Activated T-cell treated with anti-CD3 and anti-CD28 coated beads for 24 hours (primary cell): ENCODE measurements around the gene ZNHIT2.
"Not testable (repeated sequence)": the region's sequence is repeated elsewhere in the genome, so short reads cannot be mapped to it uniquely, and the experiment has no call there.

Source experiments
- DNase-seq: peaks from one replicate; pipeline ENCODE4 v3.0.0-alpha.2; 2020; ENCODE audit warnings: low read depth

ZNHIT2 gene

DNA sequence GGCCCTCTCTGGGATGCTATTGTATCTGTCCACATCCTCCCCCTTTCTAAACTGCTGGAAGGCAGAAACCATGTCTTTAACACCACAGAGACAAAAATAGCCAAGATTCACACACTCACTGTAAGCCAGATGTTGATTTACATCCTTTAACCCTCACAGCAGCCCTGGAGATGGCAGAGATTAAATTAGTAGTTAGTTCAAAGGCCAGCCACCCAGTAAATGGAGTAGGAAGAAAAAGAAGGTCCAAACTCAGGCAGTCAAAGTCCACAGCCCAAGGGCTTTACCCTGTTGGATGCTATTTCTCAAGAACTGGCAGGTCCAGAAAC, 2.1 kb upstream of the ZNHIT2 start:
- DNase-seq: no peak

DNA sequence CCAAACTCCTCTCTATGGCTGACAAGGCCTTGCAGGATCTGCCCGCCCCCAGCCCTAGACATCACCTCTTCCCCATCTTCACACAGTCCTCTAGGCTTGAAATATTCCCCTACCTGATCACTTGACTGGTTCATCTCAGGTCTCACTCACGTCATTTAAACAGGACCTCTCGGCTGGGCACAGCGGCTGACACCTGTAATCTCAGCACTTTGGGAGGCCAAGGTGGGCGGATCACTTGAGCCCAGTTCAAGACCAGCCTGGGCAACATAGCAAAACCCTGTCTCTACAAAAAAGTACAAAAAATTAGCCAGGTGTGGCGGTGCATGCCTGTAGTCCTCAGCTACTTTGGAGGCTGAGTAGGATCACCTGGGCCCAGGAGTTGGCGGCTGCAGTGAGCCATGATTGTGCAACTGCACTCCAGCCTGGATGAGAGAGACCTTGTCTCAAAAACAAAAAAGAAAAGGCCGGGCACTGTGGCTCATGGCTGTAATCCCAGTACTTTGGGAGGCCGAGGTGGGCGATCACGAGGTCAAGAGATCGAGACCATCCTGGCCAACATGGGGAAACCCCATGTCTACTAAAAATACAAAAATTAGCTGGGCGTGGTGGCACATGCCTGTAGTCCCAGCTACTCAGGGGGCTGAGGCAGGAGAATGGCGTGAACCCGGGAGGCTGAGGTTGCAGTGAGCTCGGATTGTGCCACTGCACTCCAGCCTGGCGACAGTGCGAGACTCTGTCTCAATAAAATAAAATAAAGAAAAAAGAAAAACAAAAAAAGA, 1.6 kb upstream of the ZNHIT2 start:
- not testable (repeated sequence) for DNase-seq

DNA sequence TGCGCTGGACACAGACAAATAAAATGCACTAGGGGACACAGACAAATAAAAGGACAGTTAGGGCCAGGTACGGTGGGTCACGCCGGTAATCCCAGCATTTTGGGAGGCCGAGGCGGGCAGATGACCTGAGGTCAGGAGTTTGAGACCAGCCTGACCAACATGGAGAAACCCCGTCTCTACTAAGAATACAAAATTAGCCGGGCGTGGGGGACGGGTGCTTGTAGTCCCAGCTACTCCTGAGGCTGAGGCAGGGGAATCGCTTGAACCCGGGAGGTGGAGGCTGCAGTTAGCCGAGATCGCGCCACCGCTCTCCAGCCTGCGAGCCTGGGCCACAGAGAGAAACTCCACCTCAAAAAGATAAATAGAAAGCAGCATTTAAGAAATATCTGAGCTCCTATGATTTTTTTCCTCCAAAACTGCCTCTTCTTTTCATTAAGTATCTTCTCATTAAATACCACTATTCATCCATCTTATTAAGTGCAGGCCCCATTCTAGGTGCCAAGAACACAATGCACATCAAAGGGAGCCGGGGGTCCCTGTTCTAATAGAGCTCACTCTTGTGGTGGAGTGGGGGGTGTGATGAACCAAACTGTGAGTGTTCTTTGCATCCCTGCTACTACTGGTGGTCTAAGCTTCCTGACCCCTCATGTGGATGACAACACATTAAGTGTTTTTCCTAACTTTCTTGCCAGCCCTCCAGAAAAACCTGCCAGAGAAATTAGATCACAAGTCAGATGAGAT, 766 bp upstream of the ZNHIT2 start:
- DNase-seq: no peak

- no peak for DNase-seq
Observed at GRCh38 chr11:65116370-65117205, 913 bp downstream of the ZNHIT2 start.

DNA sequence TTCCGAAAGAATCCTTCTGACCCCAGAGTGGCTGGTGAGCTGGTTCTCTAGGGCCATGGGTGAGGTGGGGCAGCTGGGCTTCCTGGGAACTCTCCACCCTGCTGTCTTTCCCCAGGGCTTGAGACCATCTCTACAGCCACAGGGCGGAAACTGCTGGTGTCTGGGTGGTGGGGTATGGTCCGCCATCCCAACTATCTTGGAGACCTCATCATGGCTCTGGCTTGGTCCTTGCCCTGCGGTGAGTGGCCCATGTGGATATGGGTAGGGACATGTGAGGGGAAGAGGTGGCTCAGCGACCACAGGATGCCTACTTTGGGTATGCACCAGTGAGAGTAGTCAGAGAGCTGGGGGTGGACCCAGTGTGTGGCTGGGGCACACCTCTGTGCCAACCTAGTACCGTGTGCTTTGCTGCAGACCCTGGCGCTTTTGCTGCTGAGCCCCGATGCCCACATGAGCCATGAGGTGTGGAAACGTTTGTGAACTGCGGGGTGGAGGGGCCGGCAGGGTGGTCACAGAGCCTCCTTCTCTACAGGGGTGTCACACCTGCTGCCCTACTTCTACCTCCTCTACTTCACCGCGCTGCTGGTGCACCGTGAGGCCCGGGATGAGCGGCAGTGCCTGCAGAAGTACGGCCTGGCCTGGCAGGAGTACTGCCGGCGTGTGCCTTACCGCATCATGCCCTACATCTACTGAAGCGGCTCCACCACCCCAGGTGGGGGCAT, 2.0 kb downstream of the ZNHIT2 start:
- no peak for DNase-seq

DNA sequence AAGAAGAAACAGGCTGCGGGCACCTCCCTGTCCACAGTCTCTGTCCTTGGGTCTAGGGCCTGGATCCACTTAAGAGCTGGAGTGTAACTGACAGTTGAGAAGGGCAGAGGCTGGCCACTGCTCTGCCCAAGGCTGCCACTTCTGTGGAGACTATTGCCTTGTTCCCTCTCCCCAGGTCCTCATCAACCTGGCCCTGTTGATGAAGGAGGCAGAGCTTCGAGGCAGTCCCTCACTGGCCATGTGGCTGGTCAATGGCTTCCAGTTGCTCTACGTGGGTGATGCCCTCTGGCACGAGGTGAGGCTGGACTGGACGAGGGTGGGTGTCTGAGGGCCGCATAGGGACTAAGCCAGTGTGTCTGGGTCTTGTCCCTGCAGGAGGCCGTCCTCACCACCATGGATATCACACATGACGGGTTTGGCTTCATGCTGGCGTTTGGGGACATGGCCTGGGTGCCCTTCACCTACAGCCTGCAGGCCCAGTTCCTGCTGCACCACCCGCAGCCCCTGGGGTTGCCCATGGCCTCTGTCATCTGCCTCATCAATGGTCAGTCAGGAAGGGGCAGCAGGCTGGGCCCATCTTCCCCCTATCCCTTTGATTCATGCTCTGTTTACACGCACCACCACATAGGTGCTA, 2.8 kb downstream of the ZNHIT2 start:
- no peak for DNase-seq

- no peak for DNase-seq
Observed at GRCh38 chr11:65113839-65114238, 3.7 kb downstream of the ZNHIT2 start.

- no peak for DNase-seq
Observed at GRCh38 chr11:65113361-65113756, 4.1 kb downstream of the ZNHIT2 start.

DNA sequence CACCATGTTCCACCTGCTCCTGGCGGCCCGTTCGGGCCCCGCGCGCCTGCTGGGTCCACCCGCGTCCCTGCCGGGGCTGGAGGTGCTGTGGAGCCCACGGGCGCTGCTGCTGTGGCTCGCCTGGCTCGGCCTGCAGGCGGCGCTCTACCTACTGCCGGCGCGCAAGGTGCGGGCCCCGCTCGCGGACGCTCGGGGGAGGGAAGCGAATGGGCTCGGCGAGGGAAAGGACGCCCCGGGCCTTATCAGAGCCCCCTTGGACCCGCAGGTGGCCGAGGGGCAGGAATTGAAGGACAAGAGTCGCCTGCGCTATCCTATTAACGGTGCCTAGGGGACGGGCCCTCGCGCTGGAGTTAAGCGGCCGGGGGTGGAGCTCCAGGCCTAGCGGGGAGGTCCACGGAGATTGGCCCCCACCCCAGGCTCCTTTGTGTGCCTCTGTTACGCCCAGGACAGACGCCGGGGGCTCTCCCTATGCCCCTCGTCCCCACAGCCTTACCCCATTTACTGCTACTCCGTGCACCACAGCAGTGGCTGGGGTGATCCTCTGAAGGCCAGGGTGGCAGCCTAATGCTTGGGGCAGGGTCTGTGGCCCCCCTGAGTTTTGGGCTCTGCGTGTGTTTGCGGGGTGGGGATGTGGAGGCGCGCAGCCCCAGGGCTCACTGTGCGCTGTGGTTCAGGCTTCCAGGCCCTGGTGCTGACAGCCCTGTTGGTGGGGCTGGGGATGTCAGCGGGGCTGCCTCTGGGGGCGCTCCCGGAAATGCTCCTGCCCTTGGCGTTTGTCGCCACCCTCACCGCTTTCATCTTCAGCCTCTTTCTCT, 4.7 kb downstream of the ZNHIT2 start:
- peak; percentile 62 for DNase-seq

DNA sequence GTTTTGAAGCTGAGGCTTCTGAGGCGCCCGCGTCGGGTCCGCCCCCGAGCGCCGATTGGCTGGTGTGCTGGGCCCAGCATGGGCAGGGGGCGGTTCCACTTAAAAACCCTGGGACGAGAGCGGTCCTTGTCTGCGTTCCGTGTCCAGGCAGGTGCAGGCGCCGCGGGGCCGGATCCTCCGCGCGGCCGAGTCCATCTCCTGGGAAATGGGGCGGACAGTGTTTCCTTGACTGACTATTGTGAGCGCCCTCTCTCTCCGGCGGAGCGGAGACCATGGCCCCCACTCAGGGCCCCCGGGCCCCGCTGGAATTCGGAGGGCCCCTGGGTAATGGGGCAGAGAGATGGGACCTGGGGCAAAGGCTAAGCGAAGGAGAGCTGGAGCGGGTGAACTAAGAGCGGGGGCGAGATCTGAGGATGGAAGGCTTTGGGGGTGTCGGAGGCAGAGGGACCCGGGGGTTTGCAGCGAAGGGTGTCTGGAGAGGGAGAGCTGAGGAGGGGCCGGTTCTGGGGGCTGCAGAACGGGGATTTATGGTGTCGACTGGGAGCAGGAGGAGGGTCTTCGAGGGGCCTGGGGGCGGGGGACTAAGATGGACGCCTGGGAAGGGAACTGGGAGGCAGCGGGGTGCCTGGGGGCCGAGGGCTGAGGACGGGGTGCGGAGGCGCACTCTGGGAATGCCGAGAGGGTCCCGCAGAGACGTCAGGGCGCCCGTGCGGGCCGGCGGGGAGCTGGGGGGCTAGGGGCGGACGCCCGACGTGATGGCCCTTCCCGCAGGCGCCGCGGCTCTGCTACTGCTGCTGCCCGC, 5.6 kb downstream of the ZNHIT2 start, which contains the start of gene TM7SF2:
TM7SF2 (plus strand) TSS at position 129 of the 802 bp plus-strand sequence; CDS start at position 273, 144 bp downstream.
- peak; percentile 88 for DNase-seq

DNA sequence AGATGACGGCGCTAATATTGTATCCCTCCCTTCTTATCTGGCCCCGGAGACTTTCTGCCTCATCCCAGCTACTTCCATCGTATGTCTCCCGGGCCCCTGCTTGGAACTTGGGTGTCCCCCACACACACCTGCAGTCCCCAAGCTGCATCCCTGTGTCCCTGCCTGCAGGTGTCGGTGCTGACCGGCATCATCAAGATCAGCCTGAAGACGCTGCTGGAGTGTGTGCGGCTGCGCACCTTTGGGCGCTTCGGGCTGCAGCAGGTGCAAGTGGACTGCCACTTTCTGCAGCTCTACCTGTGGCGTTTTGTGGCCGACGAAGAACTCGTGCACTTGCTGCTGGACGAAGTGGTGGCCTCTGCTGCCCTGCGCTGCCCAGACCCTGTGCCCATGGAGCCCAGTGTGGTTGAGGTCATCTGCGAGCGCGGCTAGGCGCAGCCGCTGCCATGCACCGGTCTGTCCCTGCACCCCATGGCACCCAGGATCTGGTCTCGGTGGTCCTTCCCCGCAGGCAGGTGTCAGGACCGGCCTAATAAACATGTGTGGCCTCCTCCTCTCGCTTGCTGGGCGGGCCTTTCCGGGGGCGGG, 6.2 kb downstream of the ZNHIT2 start:
- DNase-seq: no peak

GRCh38 chr11:65110354-65110861, 7.1 kb downstream of the ZNHIT2 start:
- peak; percentile 95 for DNase-seq

- DNase-seq: no peak
Observed at GRCh38 chr11:65109231-65110198, 8.0 kb downstream of the ZNHIT2 start.

GRCh38 chr11:65108469-65109123, 8.9 kb downstream of the ZNHIT2 start:
- no peak for DNase-seq

DNA sequence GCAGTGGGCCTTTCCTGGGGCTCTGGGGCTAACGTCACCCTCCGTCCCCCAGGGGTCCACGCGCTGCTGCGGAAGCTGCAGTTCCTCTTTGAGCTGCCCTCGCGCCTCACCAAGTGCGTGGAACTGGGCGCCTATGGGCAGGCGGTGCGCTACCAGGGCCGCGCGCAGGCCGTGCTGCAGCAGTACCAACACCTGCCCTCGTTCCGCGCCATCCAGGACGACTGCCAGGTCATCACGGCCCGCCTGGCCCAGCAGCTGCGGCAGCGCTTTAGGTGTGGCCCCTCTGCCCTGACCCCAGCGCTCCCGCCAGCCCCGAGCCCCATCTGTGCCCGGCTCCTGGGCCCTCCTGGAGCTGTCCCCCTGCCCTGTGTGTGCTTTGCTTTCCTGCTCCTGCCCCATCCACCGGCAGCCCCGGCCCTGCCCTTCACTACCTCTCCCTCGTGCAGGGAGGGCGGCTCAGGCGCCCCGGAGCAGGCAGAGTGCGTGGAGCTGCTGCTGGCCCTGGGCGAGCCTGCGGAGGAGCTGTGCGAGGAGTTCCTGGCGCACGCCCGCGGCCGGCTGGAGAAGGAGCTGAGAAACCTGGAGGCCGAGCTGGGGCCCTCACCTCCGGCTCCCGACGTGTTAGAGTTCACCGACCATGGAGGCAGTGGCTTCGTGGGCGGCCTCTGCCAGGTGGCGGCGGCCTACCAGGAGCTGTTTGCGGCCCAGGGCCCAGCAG, 9.6 kb downstream of the ZNHIT2 start:
- DNase-seq: no peak

- no peak for DNase-seq
Observed at GRCh38 chr11:65107078-65107477, 10.4 kb downstream of the ZNHIT2 start.

DNA sequence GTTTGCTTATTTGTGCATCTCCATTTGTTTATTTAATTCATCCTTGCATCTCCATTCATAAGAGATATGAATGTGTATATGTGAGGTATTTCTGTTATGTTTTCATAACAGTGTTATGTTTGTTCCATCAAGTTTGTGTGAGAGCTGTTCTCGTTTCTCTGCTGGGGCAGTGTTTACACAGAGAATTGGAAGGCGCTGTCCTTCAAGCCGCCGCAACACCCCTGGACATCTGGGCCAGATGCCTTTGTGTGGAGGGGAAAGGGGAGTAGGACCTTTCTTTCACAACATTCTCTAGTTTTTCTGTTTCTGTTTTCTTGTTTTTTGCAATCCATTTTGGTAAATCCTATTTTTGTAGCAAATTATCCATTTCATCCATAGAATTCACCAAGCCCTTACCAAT, 12.9 kb downstream of the ZNHIT2 start:
- DNase-seq: no peak
